GM13976 (cell line): ENCODE data around the gene PLAA.
A peak's percentile ranks its signal among the peaks of the same experiment; 100 is the strongest.

ENCODE experiments used
- DNase-seq: peaks from one replicate; pipeline ENCODE4 v3.0.0; 2012; ENCODE audit warnings: low spot score
- in situ Hi-C: fragments of 300-500 bp; cut with MboI; formaldehyde crosslinking; loops from one replicate; pipeline ENCODE4 v1.12.0; 2022; ENCODE audit warnings: low sequenced_read_pairs, mixed read lengths, inconsistent platforms; ENCODE audit not compliant: unreplicated experiment
- TF ChIP-seq, protein P1 (sequence below): IDR thresholded peaks from 2 replicates; pipeline ENCODE4 v1.5.1; 2012; ENCODE audit warnings: borderline replicate concordance, mild to moderate bottlenecking; ENCODE audit not compliant: insufficient read depth; ENCODE audit errors: extremely low read depth, missing control alignments, control extremely low read depth

The PLAA gene

DNA sequence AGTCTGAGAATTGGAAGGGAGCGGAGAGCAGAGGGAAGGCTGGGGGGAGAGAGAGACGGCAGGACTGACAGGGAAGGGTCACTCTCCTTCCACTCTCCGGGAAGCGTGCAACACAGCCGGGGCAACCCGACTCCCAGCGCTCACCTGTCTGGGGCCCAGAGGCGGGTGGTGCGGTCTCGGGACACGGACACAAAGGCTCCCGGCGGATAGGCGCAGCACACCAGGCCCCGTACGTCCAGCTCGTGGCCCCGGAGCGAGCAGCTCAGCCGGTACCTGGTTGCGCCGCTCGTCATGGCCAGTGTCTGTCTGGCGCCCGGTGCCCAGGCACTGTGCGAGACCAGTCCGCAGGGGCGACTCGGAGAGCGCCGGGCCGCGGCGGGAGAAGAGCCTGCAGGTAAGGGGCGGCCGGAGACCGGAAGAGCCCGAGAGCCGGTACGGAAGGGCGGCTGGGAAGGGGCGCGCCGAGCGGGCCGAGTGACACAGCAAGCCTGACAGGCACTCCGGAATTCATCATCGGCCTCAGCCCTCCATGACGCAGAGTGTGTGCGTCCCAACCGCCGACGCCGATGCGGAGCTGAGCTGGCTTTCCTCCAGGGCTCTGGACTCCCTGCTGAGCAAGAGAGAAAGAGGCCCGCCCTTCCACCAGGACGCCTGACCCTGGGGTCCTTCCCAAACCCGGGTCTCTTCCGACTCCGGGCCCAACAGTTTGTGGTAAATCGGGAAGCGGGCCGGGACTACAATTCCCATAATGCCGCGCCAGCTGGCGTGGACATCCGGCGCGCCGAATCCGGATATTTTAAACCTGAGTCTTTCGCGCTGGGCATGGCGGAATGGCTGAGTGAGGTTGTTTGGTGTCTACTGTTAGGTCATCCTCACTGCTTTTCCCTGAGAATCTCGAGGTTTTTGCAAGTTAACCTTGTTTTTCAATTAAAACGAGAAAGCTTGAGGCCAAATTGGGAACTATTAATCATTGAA, at the start of gene PLAA:
PLAA (minus strand) TSS at position 490 of the 975 bp plus-strand sequence; CDS start at position 293, 197 bp downstream.
- TF ChIP-seq, protein P1, sequence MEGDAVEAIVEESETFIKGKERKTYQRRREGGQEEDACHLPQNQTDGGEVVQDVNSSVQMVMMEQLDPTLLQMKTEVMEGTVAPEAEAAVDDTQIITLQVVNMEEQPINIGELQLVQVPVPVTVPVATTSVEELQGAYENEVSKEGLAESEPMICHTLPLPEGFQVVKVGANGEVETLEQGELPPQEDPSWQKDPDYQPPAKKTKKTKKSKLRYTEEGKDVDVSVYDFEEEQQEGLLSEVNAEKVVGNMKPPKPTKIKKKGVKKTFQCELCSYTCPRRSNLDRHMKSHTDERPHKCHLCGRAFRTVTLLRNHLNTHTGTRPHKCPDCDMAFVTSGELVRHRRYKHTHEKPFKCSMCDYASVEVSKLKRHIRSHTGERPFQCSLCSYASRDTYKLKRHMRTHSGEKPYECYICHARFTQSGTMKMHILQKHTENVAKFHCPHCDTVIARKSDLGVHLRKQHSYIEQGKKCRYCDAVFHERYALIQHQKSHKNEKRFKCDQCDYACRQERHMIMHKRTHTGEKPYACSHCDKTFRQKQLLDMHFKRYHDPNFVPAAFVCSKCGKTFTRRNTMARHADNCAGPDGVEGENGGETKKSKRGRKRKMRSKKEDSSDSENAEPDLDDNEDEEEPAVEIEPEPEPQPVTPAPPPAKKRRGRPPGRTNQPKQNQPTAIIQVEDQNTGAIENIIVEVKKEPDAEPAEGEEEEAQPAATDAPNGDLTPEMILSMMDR, result no peak
- in situ Hi-C loops, result no loop called here
- DNase-seq, result peak; percentile 95

DNA sequence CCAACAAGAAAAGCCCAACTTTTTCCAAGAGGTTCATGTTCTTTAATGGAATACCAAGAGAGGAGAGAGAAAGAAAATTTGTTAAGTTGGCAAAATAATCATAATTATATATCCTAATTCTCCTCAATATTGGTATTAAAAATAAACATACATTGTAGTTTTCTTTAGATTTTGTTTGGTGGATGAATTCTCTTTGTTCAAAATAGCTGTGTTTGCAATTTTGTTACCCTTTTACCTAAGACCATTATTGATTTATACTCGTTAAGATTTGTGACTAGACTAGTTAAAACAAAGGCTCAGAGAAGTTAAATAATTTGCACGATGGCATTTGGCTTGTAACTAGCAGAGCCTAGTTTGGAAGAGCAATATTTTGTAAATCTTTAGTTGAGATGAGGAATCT, 48.8 kb upstream of the PLAA start:
- DNase-seq, result no peak
- TF ChIP-seq, protein P1, result no peak
- in situ Hi-C loops, result no loop called here

- TF ChIP-seq, protein P1, result no peak
- in situ Hi-C loops, result no loop called here
- DNase-seq, result no peak
Observed at GRCh38 chr9:26983340-26983739, 36.3 kb upstream of the PLAA start.

DNA sequence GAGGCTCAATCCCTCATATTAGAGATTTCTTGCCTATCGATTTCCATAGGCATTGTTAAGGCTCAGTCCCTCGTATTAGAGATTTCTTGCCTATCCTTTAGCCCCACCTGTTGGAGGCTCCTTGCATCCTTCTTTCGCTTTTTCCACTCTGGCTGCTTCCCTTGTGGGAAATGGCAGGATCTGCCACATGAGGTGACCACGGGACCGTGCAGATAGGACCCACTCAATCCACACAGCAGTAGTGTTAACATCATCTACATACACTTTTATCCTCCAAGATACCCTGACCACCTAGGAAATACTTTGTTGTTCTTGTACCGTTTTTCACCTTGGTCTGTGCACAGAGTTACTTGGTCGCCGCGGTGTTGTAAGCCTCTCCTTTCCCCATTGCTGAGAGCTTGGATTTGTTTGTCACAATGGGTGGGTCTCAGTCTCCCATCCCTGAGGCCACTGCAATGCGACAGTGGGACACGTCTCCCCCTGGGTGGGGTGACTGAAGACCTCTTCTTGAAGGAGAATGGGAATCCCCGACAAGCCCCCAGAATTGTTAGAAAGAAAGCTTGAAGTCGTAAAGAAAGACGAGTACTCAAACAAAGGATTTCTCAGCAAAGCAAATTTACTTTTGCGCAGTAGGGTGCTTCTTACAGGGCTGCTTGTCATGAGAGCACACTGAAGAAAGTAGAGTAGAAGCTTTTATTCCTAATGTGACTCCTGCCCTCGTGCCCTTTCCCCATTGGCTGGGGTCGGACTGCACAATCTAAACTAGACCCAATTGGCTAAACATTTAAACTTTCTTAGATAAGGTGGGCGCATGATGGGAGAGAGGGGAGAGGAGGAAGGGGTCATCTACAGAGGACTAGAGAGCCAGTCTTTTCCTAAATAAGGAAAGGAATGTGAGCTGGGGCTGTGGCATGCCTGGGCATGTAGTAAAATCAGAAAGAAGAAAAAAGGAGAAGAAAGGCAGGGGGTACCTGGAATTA, 29.0 kb upstream of the PLAA start:
- TF ChIP-seq, protein P1, result no peak
- DNase-seq, result no peak
- in situ Hi-C loops, result no loop called here

GRCh38 chr9:26974927-26975326, 27.9 kb upstream of the PLAA start:
- in situ Hi-C loops, result no loop called here
- TF ChIP-seq, protein P1, result no peak
- no peak for DNase-seq

DNA sequence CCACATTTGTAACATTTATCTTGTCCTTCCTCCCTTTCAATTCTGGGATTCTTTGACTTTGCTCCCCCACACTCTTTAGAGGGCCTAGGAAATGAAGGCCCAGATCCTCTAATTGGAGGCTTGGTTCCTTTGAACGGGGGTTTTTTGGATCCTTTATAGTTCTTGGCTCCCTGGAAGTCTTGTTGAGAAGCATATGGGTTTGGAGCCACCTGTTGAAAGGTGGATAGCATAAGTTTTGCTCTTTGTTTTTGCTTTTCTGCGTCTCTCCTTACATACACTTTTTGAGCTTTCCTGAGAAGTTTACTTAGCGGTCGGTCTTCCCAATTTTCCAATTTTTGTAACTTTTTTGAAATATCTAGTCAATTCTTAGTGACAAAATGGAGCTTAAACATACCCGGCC, 26.9 kb upstream of the PLAA start:
- TF ChIP-seq, protein P1, result no peak
- no peak for DNase-seq
- in situ Hi-C loops, result no loop called here
